Anterior cingulate cortex (tissue), 58 donors: Measurements from ENCODE around the gene CDKN1C.

ENCODE experiments used
- DNase-seq, 58 donors: peaks; one replicate each; lab custom pipeline; 2025; lab: John Stamatoyannopoulos, UW

CDKN1C gene

GRCh38 chr11:2923446-2924375 is 38.1 kb upstream of the CDKN1C start:
- no peak for DNase-seq

DNA sequence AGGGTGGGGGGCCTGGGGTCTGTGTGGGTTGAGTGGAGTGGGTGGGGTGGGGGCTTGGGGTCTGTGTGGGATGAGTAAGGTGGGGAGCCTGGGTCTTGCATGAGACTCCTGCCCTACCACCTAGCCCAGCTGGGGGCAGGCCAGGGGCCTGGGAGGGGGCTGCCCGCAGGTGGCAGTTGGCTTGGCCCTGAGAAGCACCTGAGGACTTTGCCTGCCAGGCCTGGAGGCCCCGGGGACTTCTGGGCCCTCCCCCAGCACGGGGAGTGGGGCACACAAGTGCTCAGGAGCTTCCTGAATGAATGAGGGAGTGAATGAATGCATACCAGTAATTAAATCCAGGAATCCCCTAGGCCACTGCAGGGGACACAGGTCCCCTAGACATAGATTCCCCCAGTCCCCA is 37.1 kb upstream of the CDKN1C start:
- DNase-seq, result no peak

DNA sequence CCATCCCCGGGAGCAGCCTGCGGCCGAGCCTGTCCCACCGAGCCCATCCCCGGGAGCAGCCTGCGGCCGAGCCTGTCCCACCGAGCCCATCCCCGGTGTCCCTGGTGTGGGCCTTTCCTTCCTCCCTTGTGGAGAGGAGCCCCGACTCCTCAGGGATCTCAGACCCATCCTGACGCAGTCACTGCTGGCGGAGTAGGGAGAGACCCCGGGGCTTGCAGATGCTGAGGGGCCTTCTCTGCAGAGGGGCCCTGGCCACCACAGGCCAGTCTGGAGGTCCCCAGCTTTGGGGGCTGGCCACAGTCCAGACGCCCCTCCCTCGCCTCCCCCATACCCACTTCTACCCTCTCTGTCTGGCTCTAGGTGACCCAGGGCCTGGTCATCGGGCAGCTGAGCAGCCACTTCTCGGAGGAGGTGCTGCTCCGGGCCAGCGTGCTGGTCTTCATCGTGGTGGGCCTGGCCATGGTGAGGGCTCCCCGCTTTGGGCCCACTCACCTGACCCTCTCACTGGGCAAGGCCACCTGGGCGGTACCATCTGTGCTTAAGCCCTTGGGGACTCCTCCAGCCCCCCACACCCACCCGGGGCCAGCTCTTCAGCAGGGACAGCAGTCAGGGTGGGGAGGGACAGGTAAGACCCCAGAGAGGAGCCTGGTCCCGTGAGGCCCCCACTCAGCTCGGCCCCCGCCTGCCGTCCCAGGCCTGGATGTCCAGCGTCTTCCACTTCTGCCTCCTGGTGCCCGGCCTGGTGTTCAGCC is 36.3 kb upstream of the CDKN1C start:
- no peak for DNase-seq

DNA sequence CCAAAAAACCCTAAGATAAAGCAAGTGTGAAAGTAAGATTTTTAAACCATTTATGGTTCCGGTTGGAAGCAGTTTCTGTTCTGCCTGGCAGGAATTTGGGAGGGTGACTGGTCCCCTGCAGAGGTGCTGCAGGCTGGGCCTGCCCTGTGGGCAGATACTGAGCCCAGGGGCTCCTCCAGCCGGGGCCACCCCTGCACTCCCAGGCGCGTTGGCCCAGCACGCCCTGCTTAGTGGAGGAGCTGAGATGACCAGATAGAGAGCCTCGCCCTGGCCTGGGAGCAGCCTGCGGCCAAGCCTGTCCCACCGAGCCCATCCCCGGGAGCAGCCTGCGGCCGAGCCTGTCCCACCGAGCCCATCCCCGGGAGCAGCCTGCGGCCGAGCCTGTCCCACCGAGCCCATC is 35.7 kb upstream of the CDKN1C start:
- no peak for DNase-seq

- DNase-seq, result no peak
Observed at GRCh38 chr11:2920343-2920742, 34.8 kb upstream of the CDKN1C start.

DNA sequence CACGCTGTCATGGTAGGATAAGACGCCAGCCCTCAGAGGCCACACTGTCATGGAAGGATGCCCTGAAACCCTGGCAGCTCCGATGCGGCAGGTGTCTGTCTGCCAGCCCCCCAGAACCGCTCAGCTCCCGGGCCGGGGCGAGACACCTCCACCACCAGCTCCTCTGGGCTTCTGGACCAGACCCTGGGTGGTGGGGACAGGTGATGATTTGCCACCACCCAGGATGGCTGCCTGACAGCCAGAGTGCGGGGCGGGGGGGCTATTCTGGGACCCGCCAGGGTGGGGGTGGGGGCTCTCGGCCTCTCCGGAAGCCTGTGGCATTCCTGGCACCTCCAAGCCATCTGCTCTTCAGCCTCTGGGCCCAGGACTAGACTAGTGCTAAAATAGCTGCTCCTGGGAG is 34.3 kb upstream of the CDKN1C start:
- DNase-seq, result no peak

GRCh38 chr11:2919188-2919587 is 33.6 kb upstream of the CDKN1C start:
- no peak for DNase-seq

DNA sequence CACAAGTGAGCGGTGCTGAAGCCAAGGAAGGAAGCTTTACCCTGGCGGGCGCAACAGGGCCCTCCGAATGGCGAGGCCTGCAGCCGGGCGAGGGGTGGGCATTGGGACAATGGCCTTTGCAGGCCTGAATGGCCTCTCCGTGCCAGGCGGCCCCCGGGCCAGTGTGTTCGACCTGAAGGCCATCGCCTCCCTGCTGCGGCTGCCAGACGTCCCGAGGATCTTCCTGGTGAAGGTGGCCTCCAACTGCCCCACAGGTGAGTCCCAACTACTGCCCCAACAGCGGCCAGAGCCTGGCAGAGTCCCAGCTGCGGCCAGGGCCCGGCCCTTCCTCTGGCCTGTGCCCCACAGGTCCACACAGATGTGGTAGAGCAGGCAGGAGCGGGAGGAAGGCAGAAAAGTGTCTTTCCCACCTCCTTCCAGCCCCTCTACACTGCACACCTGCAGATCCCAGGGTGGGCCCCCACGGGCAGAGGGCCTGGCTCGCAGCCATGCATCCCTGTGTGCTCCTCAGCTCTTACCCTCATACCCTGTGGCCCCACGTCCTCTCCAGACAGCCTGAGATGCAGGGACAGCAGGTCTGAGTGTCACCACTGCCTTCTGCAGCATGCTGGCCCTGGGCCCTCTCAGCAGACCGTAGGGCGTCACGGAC is 32.4 kb upstream of the CDKN1C start:
- no peak for DNase-seq

GRCh38 chr11:2916892-2917645 is 31.5 kb upstream of the CDKN1C start:
- DNase-seq, result no peak

DNA sequence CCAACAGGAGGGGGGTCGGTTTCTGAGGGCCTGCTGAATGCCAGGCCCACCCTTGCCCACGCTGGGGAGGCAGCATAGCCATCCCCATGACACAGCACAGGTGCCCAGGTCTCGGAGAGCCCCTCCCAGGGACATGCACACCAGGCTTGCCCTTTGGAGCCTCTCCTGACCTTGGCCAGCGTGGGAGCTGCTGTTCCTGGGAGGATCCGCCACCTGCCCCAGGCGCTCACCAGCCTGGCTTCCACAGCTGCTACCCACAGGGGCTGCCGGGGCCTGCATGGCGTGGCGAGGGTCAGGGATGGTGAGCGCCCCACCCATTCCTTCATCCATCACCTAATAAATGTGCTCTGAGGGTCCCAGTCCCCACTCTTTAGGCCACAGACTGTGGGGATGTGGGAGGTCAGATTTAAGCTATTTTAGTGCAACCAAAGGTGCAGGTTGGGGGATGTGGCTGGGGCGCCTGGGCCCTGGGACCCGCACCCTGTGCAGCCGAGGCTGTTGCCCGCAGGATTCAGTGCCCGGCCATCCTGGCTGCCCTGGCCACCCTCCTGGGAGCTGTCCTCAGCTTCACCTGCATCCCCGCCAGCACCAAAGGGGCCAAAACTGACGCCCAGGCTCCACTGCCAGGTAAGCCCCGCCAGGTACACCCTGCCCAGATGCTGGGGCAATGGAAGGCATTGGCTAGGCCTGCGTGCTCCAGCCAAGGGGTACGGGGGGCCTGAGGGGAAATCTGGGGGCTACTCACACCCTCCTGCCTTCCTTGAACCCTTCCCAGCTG is 30.7 kb upstream of the CDKN1C start:
- DNase-seq, result no peak

DNA sequence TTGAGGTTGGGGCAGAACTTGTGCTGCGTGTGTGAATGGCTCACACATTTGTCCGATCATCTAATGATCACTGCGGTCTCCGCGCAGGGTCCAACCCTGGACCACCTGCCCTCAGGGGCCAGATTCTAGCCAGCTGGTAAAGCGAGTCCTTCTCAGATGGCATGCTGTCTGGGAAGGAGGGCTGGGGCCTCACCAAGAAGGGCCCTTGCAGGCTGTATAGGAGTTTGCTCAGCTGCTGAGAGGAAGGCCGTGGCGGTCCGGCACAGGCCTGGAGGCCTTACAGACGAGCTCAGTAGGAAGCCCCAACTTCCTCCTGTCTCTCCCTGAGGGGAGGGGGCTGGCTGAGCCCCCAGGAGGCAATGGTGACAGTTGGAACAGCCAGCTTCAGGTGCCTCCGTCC is 29.9 kb upstream of the CDKN1C start:
- no peak for DNase-seq

DNA sequence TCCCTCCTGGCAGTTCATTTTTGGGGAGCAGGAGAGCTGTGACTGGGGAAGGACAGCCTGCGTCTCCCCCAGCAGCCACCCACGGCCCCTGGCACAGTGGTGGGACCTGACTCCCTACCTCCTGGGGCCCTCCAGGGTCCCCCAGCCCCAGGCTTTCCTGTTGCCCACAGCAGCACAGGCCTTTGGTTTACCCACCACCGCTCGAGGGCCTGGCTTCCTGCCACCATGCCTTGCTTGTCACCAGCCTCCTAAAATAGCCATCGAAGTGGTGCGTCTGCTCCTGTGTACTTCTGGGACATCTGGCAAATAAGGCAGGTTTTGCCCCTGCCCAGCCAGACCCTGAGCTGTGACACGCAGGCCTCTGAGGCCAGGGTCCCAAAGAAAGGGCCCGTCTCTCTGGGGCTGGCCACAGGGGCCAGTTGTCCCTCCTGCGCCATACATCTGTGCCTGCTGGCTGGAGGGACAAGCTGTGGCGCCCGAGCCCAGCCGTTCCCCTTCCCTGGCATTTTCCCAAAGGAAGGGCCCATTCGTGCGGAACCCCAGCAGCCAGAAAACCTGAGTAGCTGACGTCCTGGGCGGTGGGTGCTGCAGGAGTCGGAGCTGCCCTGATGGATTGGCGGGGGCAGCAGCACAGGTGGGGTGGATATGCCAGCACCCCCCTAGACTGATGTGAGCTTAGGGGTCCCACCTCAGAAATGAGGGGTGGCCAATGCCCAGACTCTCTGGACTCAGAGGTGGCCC is 29.1 kb upstream of the CDKN1C start:
- DNase-seq, result peak in 9 of 58 donors; percentile 7 to 51 (median 35)

GRCh38 chr11:2913776-2914175 is 28.2 kb upstream of the CDKN1C start:
- DNase-seq, result no peak

GRCh38 chr11:2913019-2913431 is 27.4 kb upstream of the CDKN1C start:
- no peak for DNase-seq

- DNase-seq, result no peak
Observed at GRCh38 chr11:2912498-2912897, 26.9 kb upstream of the CDKN1C start.

DNA sequence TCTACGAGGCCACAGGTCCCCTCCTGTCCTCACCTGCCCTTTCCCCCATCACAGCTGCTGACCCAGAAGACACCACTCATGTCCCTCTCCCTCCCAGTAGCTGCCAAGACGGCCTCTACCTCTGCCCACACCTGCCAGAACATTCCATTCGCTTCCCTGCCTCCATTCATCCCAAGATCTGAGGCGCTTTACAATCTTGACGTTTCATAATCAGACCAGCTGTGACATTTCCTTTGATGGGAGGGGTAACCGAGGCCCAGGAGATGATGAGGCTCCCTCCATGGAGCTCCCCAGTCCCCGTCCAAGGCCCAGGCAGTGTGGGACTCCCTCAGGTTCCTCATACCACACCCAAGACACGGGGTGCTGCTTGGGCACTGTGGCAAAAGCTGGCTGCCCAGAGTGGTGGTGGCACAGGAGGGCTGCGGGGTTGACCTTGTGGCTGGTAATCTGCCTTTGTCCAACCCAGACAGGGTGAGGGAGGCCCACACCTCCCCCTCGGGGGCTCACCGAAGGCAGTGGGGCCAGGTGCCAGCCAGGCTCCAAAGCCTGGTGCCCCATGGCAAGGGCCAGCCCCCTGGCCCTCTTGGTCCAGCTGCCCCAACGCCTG is 26.3 kb upstream of the CDKN1C start:
- DNase-seq, result no peak

DNA sequence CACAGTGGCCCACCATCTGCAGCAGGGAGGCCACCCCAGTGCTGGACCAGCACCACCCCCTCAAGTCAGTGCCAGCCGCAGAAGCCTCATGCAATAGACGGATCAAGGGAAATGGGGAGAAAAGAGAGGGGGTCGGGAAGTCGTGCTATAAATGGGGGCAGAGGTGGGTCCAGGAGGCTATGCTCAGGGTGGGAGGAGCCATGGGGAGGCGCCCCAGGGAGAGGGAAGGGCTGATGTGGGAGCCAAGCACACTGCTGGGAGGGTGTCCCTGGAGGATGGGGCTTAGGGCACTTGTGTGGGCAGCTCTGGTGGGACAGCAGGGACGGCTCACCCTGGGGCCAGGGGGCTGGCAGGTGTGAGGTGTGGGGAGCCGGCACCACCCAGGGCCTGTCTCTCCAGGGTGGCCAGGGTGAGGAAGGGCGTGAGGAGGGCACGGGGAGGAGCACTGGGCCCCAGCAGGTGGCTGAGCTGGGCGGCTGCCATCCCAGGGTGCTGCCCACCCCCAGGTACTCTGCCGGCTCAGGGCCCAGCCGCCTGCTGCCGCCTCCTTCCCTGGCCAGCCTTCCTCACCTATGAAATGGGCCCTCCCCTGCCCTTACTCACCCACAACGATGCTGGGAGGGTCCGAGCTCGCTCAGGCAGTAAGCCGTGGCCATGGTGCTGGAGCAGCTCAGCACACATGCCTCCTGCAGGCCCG is 25.7 kb upstream of the CDKN1C start:
- no peak for DNase-seq

DNA sequence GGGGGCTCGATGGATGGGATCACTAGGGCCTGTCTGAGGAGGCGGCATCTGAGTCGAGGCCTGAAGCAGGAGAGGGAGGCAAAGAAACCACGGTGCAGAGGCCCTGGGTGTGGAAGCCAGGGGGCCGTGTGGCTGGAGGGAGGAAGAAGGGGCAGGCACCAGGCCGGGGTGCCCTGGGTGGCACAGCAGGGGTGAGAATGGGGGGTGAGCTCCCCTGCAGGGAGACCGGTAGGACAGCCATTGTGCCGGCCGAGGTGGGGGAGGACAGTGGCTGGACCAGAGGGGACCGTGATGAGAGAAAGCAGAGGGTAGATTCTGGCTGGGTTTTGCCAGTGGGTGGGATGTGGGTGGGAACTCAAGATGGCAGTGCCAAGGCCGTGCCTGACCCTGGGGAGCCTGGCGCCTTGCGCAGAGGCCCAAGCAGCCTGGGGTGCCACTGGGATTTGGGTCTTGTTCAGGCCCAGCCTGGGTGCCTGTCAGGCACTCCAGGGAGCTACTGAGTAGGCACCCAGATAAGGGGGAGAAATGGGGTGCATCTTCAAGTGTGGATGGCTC is 24.9 kb upstream of the CDKN1C start:
- DNase-seq, result no peak
